HCT116 (cell line): ENCODE measurements around the gene KIF26B. TPM values are rescaled to one million over a fixed set of nuclear protein-coding genes. Genes with fewer than 3 reads are reported as not detected.

ENCODE experiments used
- ATAC-seq: fragments of 200-7000 bp; cut with Tn5 transposase; 2 replicates; pipeline ENCODE4 v1.9.1; 2020; ENCODE audit warnings: mild to moderate bottlenecking, moderate library complexity
- BruUV-seq: library from RNA; stranded (reverse); fragments of 400-500 nt; replicated peaks from 2 replicates; lab custom pipeline; 2021; lab: Mats Ljungman, UMichigan
- CTCF ChIA-PET: fragments of 300-600 bp; sonication (Branson Sonifier 250); formaldehyde crosslinking; loops from one replicate; lab custom pipeline; 2021; ENCODE audit warnings: antibody characterized with exemption; lab: Charles Lee
- POLR2A ChIA-PET: fragments of 300-600, 350-600 bp; sonication (Branson Sonifier 250); formaldehyde crosslinking; loops from one replicate; lab custom pipeline; 2021; ENCODE audit warnings: antibody characterized with exemption; lab: Charles Lee
- RAD21 ChIA-PET, 2 experiments: fragments of 300-600 bp; sonication (Branson Sonifier 250); formaldehyde crosslinking; loops; one replicate each; lab custom pipeline; 2023; ENCODE audit warnings: low total read pairs in 2 of 2; ENCODE audit not compliant: uncharacterized antibody in 2 of 2, unreplicated experiment in 2 of 2, low non-redundant PET in 1 of 2; lab: Charles Lee
- DNase-seq: peaks from one replicate; pipeline ENCODE4 v3.0.0-alpha.2; 2010; ENCODE audit warnings: low read depth, low spot score
- H2AFZ ChIP-seq: fragments of 200-600 bp; shearing (Covaris generic), sonication (generic); 2 replicates; pipeline ENCODE4 v1.6.1; 2017; ENCODE audit warnings: low read depth, mixed run types, mixed read lengths, antibody characterized with exemption, low read length; ENCODE audit not compliant: poor library complexity, severe bottlenecking
- H3K27ac ChIP-seq: 2 replicates; pipeline ENCODE4 v1.5.1; 2012; ENCODE audit warnings: low read depth, low read length
- H3K27me3 ChIP-seq: fragments of 200-600 bp; sonication (generic); 2 replicates; pipeline ENCODE4 v1.6.1; 2016; ENCODE audit warnings: mixed run types, low read length, mixed read lengths; ENCODE audit not compliant: insufficient read depth
- H3K36me3 ChIP-seq, 2 experiments: fragments of 200-500 bp in 1 of 2; fragments of 200-600 bp in 1 of 2; sonication (Bioruptor generic) in 1 of 2; sonication (generic) in 1 of 2; 2 replicates each; pipeline versions ENCODE4 v1.5.1 to v1.6.1; 2014 to 2016; ENCODE audit warnings: low read length in 2 of 2, inconsistent platforms in 1 of 2, mixed read lengths in 1 of 2, mixed run types in 1 of 2; ENCODE audit not compliant: insufficient read depth in 2 of 2, control insufficient read depth in 1 of 2
- H3K4me1 ChIP-seq, 2 experiments: fragments of 200-600 bp in 1 of 2; sonication (generic) in 1 of 2; 2 replicates each; pipeline versions ENCODE4 v1.5.1 to v1.6.1; 2012 to 2017; ENCODE audit warnings: low read length in 2 of 2, inconsistent platforms in 1 of 2, mild to moderate bottlenecking in 1 of 2, mixed read lengths in 1 of 2, mixed run types in 1 of 2, moderate library complexity in 1 of 2; ENCODE audit not compliant: insufficient read depth in 2 of 2, control insufficient read depth in 1 of 2
- H3K4me2 ChIP-seq: fragments of 200-600 bp; sonication (generic); 2 replicates; pipeline ENCODE4 v1.6.1; 2017; ENCODE audit warnings: mixed run types, low read length, mixed read lengths
- H3K4me3 ChIP-seq, 2 experiments: fragments of 200-600 bp in 1 of 2; sonication (generic) in 1 of 2; replicated peaks in 1 of 2; 2 replicates each; pipeline ENCODE4 v1.5.1; 2011 to 2016; ENCODE audit warnings: low read length in 2 of 2, control low read depth in 1 of 2, low read depth in 1 of 2, mild to moderate bottlenecking in 1 of 2, mixed read lengths in 1 of 2, mixed run types in 1 of 2
- H3K79me2 ChIP-seq: fragments of 200-600 bp; sonication (generic); 2 replicates; pipeline ENCODE4 v1.6.1; 2017; ENCODE audit warnings: mild to moderate bottlenecking, mixed run types, low read length, moderate library complexity, mixed read lengths; ENCODE audit not compliant: insufficient read depth
- H3K9ac ChIP-seq: fragments of 200-600 bp; sonication (generic); 2 replicates; pipeline ENCODE4 v1.6.1; 2016; ENCODE audit warnings: low read length, mixed read lengths
- H3K9me2 ChIP-seq: fragments of 200-600 bp; sonication (generic), shearing (Covaris generic); 2 replicates; pipeline ENCODE4 v1.6.1; 2017; ENCODE audit warnings: mixed run types, mild to moderate bottlenecking, moderate library complexity; ENCODE audit not compliant: insufficient read depth
- H3K9me3 ChIP-seq, 2 experiments: fragments of 200-500 bp in 1 of 2; fragments of 200-600 bp in 1 of 2; sonication (Bioruptor generic) in 1 of 2; sonication (generic) in 1 of 2; 2 replicates each; pipeline ENCODE4 v1.6.1; 2014 to 2017; ENCODE audit warnings: low read length in 2 of 2, mixed read lengths in 2 of 2, inconsistent platforms in 1 of 2, low read depth in 1 of 2, mild to moderate bottlenecking in 1 of 2, mixed run types in 1 of 2, moderate library complexity in 1 of 2; ENCODE audit not compliant: control insufficient read depth in 1 of 2, insufficient read depth in 1 of 2
- H4K20me1 ChIP-seq: fragments of 200-600 bp; sonication (generic), shearing (Covaris generic); 2 replicates; pipeline ENCODE4 v1.6.1; 2017; ENCODE audit warnings: mixed run types, mild to moderate bottlenecking, moderate library complexity; ENCODE audit not compliant: insufficient read depth
- CEBPB ChIP-seq: IDR thresholded peaks from 2 replicates; pipeline ENCODE4 v1.6.1; 2012; ENCODE audit warnings: low read depth
- ELF1 ChIP-seq: IDR thresholded peaks from 2 replicates; pipeline ENCODE4 v1.6.1; 2012; ENCODE audit warnings: low read depth, borderline replicate concordance
- EZH2 ChIP-seq: fragments of 200-600 bp; sonication (generic); IDR thresholded peaks from 2 replicates; pipeline ENCODE4 v1.6.1; 2017; ENCODE audit warnings: antibody characterized with exemption, mixed run types
- FOSL1 ChIP-seq: IDR thresholded peaks from 2 replicates; pipeline ENCODE4 v1.6.1; 2012; ENCODE audit warnings: low read depth
- RAD21 ChIP-seq: IDR thresholded peaks from 2 replicates; pipeline ENCODE4 v1.6.1; 2012; ENCODE audit warnings: low read depth, mild to moderate bottlenecking
- SIN3A ChIP-seq: IDR thresholded peaks from 2 replicates; pipeline ENCODE4 v1.6.1; 2012; ENCODE audit warnings: low read depth
- intact Hi-C: fragments of 100-400 bp; cut with micrococcal nuclease; formaldehyde crosslinking; loops from 2 replicates; pipeline ENCODE4 v1.10.0; 2022
- total RNA-seq: library from RNA; stranded (reverse); gene quantifications from one replicate; pipeline ENCODE4 v1.2.1, GENCODE V29; 2021; ENCODE audit not compliant: unreplicated experiment
- TF ChIP-seq, protein P1 (sequence below): IDR thresholded peaks from 2 replicates; pipeline ENCODE4 v1.6.1; 2012; ENCODE audit warnings: low read depth
- TF ChIP-seq, protein P2 (sequence below), 3 experiments: fragments of 200-600 bp in 1 of 3; sonication (generic) in 1 of 3; IDR thresholded peaks in 2 of 3; conservative IDR thresholded peaks in 1 of 3; 2 replicates each; pipeline ENCODE4 v1.5.1; 2012 to 2017; ENCODE audit warnings: low read depth in 2 of 3, low read length in 2 of 3, antibody characterized with exemption in 1 of 3, borderline replicate concordance in 1 of 3, control low read depth in 1 of 3, mild to moderate bottlenecking in 1 of 3, mixed read lengths in 1 of 3, mixed run types in 1 of 3, moderate library complexity in 1 of 3; ENCODE audit not compliant: insufficient read depth in 1 of 3
- TF ChIP-seq, protein P3 (sequence below): IDR thresholded peaks from 2 replicates; pipeline ENCODE4 v1.6.1; 2012

The KIF26B gene
- total RNA-seq, 1 experiment from 2014 or later = 0.49 TPM

DNA sequence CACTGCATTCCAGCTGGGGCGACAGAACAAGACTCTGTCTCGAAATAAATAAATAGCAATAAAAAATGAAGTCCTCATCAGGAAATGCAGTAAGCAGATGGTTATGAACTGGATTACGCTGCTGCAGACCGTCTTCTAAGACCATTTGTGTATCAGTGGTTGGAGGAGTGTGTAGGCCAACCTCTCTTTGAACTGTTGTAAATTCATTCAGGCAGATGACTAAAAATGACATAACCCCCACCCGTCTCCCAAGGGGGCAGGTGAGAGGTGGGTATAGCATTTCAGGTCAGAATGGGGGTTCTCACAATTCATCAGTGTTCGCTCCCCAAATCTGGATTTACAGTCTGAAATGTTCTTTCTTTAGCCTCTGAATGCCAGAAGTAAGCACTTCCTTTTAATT, 177.3 kb downstream of the KIF26B start:
- H3K27ac ChIP-seq = no peak overlapping the region
- no peaks in the 10 kb centered on the region for H3K36me3 ChIP-seq
- POLR2A ChIA-PET = no interaction called here
- no peaks in the 10 kb centered on the region for H3K9me2 ChIP-seq
- no peak overlapping the region for H2AFZ ChIP-seq
- RAD21 ChIA-PET = no interaction called here
- TF ChIP-seq ELF1 (no peak), EZH2 (no peak), SIN3A (no peak)
- TF ChIP-seq, protein P1, sequence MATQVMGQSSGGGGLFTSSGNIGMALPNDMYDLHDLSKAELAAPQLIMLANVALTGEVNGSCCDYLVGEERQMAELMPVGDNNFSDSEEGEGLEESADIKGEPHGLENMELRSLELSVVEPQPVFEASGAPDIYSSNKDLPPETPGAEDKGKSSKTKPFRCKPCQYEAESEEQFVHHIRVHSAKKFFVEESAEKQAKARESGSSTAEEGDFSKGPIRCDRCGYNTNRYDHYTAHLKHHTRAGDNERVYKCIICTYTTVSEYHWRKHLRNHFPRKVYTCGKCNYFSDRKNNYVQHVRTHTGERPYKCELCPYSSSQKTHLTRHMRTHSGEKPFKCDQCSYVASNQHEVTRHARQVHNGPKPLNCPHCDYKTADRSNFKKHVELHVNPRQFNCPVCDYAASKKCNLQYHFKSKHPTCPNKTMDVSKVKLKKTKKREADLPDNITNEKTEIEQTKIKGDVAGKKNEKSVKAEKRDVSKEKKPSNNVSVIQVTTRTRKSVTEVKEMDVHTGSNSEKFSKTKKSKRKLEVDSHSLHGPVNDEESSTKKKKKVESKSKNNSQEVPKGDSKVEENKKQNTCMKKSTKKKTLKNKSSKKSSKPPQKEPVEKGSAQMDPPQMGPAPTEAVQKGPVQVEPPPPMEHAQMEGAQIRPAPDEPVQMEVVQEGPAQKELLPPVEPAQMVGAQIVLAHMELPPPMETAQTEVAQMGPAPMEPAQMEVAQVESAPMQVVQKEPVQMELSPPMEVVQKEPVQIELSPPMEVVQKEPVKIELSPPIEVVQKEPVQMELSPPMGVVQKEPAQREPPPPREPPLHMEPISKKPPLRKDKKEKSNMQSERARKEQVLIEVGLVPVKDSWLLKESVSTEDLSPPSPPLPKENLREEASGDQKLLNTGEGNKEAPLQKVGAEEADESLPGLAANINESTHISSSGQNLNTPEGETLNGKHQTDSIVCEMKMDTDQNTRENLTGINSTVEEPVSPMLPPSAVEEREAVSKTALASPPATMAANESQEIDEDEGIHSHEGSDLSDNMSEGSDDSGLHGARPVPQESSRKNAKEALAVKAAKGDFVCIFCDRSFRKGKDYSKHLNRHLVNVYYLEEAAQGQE = no peak
- no peaks in the 10 kb centered on the region for H3K27me3 ChIP-seq
- H3K4me2 ChIP-seq = no peak overlapping the region
- no peaks in the 10 kb centered on the region for H3K9me3 ChIP-seq
- intact Hi-C loops = no loop called here
- no peak overlapping the region for H3K4me3 ChIP-seq
- H3K4me1 ChIP-seq = peaks cover 0 to 7% of the 10 kb centered on the region in 2 experiments; a peak in 2 of 4 replicates
- CTCF ChIA-PET = no interaction called here
- no peak overlapping the region for H3K9ac ChIP-seq
- DNase-seq (no peak), ATAC-seq (no peak)
- BruUV-seq = no TSS peak
- no peaks in the 10 kb centered on the region for H3K79me2 ChIP-seq
- no peaks in the 10 kb centered on the region for H4K20me1 ChIP-seq

DNA sequence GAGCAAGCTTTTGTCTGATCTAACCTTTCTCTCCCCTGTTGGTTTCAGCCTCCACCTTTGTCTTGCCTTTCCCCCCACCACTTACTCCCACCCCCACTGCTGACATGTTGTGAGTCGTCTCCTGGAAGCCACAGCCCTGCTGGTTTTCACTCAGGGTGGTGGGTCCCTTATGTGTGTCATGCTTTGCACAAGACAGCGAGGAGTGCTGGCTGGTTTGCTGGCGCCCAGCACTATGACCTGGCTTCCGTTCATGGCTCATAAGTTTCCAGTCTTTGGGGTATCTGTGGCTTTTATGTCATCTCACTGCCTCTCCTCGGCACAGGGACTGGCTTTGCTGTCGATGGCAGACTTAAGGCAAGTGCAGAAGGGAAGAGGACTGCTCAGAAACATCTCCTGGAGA, 177.7 kb downstream of the KIF26B start:
- Histone ChIP-seq H3K9me3 (no peaks in the 10 kb centered on the region), H4K20me1 (no peaks in the 10 kb centered on the region), H3K9ac (no peak overlapping the region), H3K27me3 (no peaks in the 10 kb centered on the region), H3K4me1 (peaks cover 0 to 7% of the 10 kb centered on the region in 2 experiments; a peak in 2 of 4 replicates), H3K9me2 (no peaks in the 10 kb centered on the region), H3K4me3 (no peak overlapping the region), H3K27ac (no peak overlapping the region), H3K79me2 (no peaks in the 10 kb centered on the region), H2AFZ (no peak overlapping the region), H3K36me3 (no peaks in the 10 kb centered on the region), H3K4me2 (no peak overlapping the region)
- CTCF ChIA-PET = no interaction called here
- ATAC-seq (no peak), DNase-seq (no peak)
- intact Hi-C loops = no loop called here
- BruUV-seq = no TSS peak
- TF ChIP-seq CEBPB = no peak
- TF ChIP-seq, protein P2, sequence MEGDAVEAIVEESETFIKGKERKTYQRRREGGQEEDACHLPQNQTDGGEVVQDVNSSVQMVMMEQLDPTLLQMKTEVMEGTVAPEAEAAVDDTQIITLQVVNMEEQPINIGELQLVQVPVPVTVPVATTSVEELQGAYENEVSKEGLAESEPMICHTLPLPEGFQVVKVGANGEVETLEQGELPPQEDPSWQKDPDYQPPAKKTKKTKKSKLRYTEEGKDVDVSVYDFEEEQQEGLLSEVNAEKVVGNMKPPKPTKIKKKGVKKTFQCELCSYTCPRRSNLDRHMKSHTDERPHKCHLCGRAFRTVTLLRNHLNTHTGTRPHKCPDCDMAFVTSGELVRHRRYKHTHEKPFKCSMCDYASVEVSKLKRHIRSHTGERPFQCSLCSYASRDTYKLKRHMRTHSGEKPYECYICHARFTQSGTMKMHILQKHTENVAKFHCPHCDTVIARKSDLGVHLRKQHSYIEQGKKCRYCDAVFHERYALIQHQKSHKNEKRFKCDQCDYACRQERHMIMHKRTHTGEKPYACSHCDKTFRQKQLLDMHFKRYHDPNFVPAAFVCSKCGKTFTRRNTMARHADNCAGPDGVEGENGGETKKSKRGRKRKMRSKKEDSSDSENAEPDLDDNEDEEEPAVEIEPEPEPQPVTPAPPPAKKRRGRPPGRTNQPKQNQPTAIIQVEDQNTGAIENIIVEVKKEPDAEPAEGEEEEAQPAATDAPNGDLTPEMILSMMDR (IDR thresholded peaks at IDR 0.05 in 2 of 3, conservative IDR thresholded peaks at IDR 0.05 in 1 of 3; ENCODE audit: borderline replicate concordance in 1 of 3, insufficient read depth in 1 of 3, low read depth in 2 of 3, low read length in 2 of 3) = no peak
- TF ChIP-seq FOSL1 = no peak
- TF ChIP-seq, protein P3, sequence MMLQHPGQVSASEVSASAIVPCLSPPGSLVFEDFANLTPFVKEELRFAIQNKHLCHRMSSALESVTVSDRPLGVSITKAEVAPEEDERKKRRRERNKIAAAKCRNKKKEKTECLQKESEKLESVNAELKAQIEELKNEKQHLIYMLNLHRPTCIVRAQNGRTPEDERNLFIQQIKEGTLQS = no peak
- no peak for TF ChIP-seq RAD21
- RAD21 ChIA-PET = no interaction called here
- POLR2A ChIA-PET = no interaction called here
